Tibial nerve (tissue), 4 donors: ENCODE results near the gene PIEZO2. TPM values are rescaled to one million over a fixed set of nuclear protein-coding genes. Genes with fewer than 3 reads are reported as not detected.

ENCODE experiments used
- DNase-seq, 2 donors: peaks; one replicate each; pipeline ENCODE4 v3.0.0-alpha.2; 2019; ENCODE audit warnings: low spot score in 2 of 2
- H3K27ac ChIP-seq, 4 donors: fragments of 200-600 bp; sonication (generic) in 3 of 4; one replicate each; pipeline ENCODE4 v1.5.1; 2017 to 2019; ENCODE audit warnings: mild to moderate bottlenecking in 1 of 4
- H3K27me3 ChIP-seq, 2 donors: fragments of 200-600 bp; sonication (generic) in 1 of 2; one replicate each; pipeline versions ENCODE4 v1.5.1 to v1.6.0; 2017 to 2019
- H3K36me3 ChIP-seq, 3 donors: fragments of 200-600 bp; sonication (generic); one replicate each; pipeline ENCODE4 v1.5.1; 2018 to 2019
- H3K4me1 ChIP-seq, 4 donors: fragments of 200-600 bp; sonication (generic) in 3 of 4; one replicate each; pipeline ENCODE4 v1.5.1; 2017 to 2019
- H3K4me3 ChIP-seq, 4 donors: fragments of 200-600 bp; sonication (generic) in 3 of 4; one replicate each; pipeline ENCODE4 v1.5.1; 2017 to 2019; ENCODE audit warnings: mild to moderate bottlenecking in 1 of 4, moderate library complexity in 1 of 4
- H3K9me3 ChIP-seq, 4 donors: fragments of 200-600 bp; sonication (generic) in 3 of 4; one replicate each; pipeline ENCODE4 v1.5.1; 2017 to 2019
- CTCF ChIP-seq, 5 experiments: fragments of 200-600 bp in 3 of 5; fragments of 450-650 bp in 2 of 5; sonication (generic) in 3 of 5; IDR thresholded peaks; one replicate each; pipeline ENCODE4 v1.5.1; 2016 to 2019; ENCODE audit warnings: antibody characterized with exemption in 5 of 5, mild to moderate bottlenecking in 3 of 5, moderate library complexity in 2 of 5
- EP300 ChIP-seq, 2 donors: sonication (generic); formaldehyde crosslinking; IDR thresholded peaks; one replicate each; pipeline ENCODE4 v1.6.1; 2017; ENCODE audit warnings: antibody characterized with exemption in 2 of 2, mild to moderate bottlenecking in 1 of 2
- POLR2A ChIP-seq, 2 donors: fragments of 450-650 bp; IDR thresholded peaks; one replicate each; pipeline ENCODE4 v1.6.1; 2017; ENCODE audit warnings: antibody characterized with exemption in 2 of 2, mild to moderate bottlenecking in 2 of 2, moderate library complexity in 2 of 2
- WGBS, 2 donors: methylation state at CpG; one replicate each; pipeline ENCODE4 v1.1.5; 2018; 5-methylcytosine and 5-hydroxymethylcytosine counted together
- total RNA-seq, 4 donors: library from RNA; depleted of rRNA; stranded (reverse); fragments of >200 nt; gene quantifications; one replicate each; pipeline ENCODE4 v1.1.0, GENCODE V29; 2016

PIEZO2 gene
- total RNA-seq, 4 donors from 2014 or later: 17.0 to 27.7 (median 22.3) TPM

- Histone ChIP-seq H3K36me3 (no peaks in the 10 kb centered on the region), H3K27me3 (no peaks in the 10 kb centered on the region), H3K9me3 (no peaks in the 10 kb centered on the region), H3K4me3 (no peak overlapping the region), H3K27ac (peak overlapping the region in 2 of 4 donors; percentile 40 to 67), H3K4me1 (peaks cover 0 to 25% (median 7%) of the 10 kb centered on the region in 4 donors)
- DNase-seq: no peak
- TF ChIP-seq CTCF (IDR thresholded peaks at IDR 0.05) (no peak), EP300 (IDR thresholded peaks at IDR 0.05) (no peak), POLR2A (IDR thresholded peaks at IDR 0.05) (no peak)
- WGBS, 2 donors: 77 to 81% methylated on average over 6 of the region's 6 CpGs
Measured at GRCh38 chr18:11095674-11096293, 53.6 kb downstream of the PIEZO2 start.

- DNase-seq: no peak
- H3K4me3 ChIP-seq: no peak overlapping the region
- 54 to 65% methylated on average over 5 of the region's 5 CpGs for WGBS, 2 donors
Measured at GRCh38 chr18:11095211-11095610, 54.2 kb downstream of the PIEZO2 start.

GRCh38 chr18:11091746-11092145 is 57.6 kb downstream of the PIEZO2 start:
- Histone ChIP-seq H3K4me3 (no peak overlapping the region), H3K27me3 (no peaks in the 10 kb centered on the region), H3K27ac (no peak overlapping the region), H3K36me3 (no peaks in the 10 kb centered on the region), H3K9me3 (no peaks in the 10 kb centered on the region), H3K4me1 (peaks cover 0 to 26% (median 7%) of the 10 kb centered on the region in 4 donors)
- DNase-seq: no peak
- WGBS, 2 donors: 81 to 89% methylated on average over 6 of the region's 6 CpGs
- TF ChIP-seq CTCF (IDR thresholded peaks at IDR 0.05) (no peak), EP300 (IDR thresholded peaks at IDR 0.05) (no peak), POLR2A (IDR thresholded peaks at IDR 0.05) (no peak)

More at GRCh38 chr18:11095211-11095610, 54.2 kb downstream of the PIEZO2 start:
- Histone ChIP-seq H3K27ac (peak overlapping the region in 1 of 4 donors; percentile 67), H3K4me1 (peaks cover 0 to 28% (median 7%) of the 10 kb centered on the region in 4 donors), H3K27me3 (no peaks in the 10 kb centered on the region), H3K9me3 (no peaks in the 10 kb centered on the region), H3K36me3 (no peaks in the 10 kb centered on the region)
- TF ChIP-seq EP300 (IDR thresholded peaks at IDR 0.05) (no peak), CTCF (IDR thresholded peaks at IDR 0.05) (no peak), POLR2A (IDR thresholded peaks at IDR 0.05) (no peak)

GRCh38 chr18:11089931-11090715 is 59.2 kb downstream of the PIEZO2 start:
- Histone ChIP-seq H3K36me3 (no peaks in the 10 kb centered on the region), H3K9me3 (no peaks in the 10 kb centered on the region), H3K4me1 (peaks cover 0 to 13% (median 0%) of the 10 kb centered on the region in 4 donors), H3K4me3 (no peak overlapping the region), H3K27ac (no peak overlapping the region), H3K27me3 (no peaks in the 10 kb centered on the region)
- 41 to 49% methylated on average over 9 of the region's 9 CpGs for WGBS, 2 donors
- no peak for DNase-seq
- no peak for TF ChIP-seq EP300 (IDR thresholded peaks at IDR 0.05)

GRCh38 chr18:11081009-11081532 is 68.3 kb downstream of the PIEZO2 start:
- no peaks in the 10 kb centered on the region for H3K36me3 ChIP-seq
- no peaks in the 10 kb centered on the region for H3K4me1 ChIP-seq
- H3K27me3 ChIP-seq: no peaks in the 10 kb centered on the region
- H3K9me3 ChIP-seq: no peaks in the 10 kb centered on the region
- H3K27ac ChIP-seq: no peak overlapping the region
- H3K4me3 ChIP-seq: no peak overlapping the region
- DNase-seq: no peak
- TF ChIP-seq CTCF (IDR thresholded peaks at IDR 0.05) (no peak), POLR2A (IDR thresholded peaks at IDR 0.05) (no peak), EP300 (IDR thresholded peaks at IDR 0.05) (no peak)
- 78 to 91% methylated on average over 2 of the region's 2 CpGs for WGBS, 2 donors
